DMS 273 treated with DMSO at 0.1 percent for 48 hours (cell line): Measurements from ENCODE around the gene ZNF426.

Source experiments
- DNase-seq: peaks from one replicate; lab custom pipeline; 2025; lab: John Stamatoyannopoulos, UW

The ZNF426 gene

GRCh38 chr19:9498183-9498902, 40.1 kb downstream of the ZNF426 start, which contains the start of gene ZNF560:
ZNF560 (minus strand) TSS chr19:9498616; CDS start chr19:9475313, 23,303 bp downstream.
- DNase-seq: no peak

GRCh38 chr19:9494096-9494495, 44.3 kb downstream of the ZNF426 start:
- DNase-seq: no peak

GRCh38 chr19:9487016-9487415, 51.4 kb downstream of the ZNF426 start:
- DNase-seq: no peak

GRCh38 chr19:9485140-9485539, 53.3 kb downstream of the ZNF426 start:
- DNase-seq: no peak

- DNase-seq: no peak
Observed at GRCh38 chr19:9474975-9475374, 63.5 kb downstream of the ZNF426 start.
